Measurements from ENCODE around the gene CLEC1B.
"Not testable (repeated sequence)": the region's sequence is repeated elsewhere in the genome, so short reads cannot be mapped to it uniquely, and the experiment has no call there.

CLEC1B gene

DNA sequence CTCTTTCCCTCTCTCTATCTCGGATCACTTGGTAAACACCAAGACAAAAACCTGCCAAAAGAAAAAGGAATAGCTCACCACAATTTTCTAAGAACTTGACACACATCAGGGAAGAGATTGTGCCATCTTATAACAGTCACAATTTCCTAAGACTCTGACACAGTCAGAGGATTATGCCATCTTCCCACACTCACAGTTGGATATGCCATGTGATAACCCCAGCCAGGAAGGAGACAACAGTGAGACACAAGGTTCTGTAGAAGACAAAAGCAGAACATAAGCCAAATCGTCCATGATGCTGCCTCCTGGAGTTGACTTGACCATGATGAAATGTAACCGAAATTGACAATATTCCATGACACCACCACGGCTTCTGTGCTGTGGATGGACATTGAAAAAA, 28.8 kb upstream of the CLEC1B start:
- TF ChIP-seq, protein P1, sequence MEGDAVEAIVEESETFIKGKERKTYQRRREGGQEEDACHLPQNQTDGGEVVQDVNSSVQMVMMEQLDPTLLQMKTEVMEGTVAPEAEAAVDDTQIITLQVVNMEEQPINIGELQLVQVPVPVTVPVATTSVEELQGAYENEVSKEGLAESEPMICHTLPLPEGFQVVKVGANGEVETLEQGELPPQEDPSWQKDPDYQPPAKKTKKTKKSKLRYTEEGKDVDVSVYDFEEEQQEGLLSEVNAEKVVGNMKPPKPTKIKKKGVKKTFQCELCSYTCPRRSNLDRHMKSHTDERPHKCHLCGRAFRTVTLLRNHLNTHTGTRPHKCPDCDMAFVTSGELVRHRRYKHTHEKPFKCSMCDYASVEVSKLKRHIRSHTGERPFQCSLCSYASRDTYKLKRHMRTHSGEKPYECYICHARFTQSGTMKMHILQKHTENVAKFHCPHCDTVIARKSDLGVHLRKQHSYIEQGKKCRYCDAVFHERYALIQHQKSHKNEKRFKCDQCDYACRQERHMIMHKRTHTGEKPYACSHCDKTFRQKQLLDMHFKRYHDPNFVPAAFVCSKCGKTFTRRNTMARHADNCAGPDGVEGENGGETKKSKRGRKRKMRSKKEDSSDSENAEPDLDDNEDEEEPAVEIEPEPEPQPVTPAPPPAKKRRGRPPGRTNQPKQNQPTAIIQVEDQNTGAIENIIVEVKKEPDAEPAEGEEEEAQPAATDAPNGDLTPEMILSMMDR (conservative IDR thresholded peaks at IDR 0.05): 0 out of 2 replicates have a peak, but pooled peaks have one; percentile 7
- H3K27ac ChIP-seq: no peak overlapping the region

DNA sequence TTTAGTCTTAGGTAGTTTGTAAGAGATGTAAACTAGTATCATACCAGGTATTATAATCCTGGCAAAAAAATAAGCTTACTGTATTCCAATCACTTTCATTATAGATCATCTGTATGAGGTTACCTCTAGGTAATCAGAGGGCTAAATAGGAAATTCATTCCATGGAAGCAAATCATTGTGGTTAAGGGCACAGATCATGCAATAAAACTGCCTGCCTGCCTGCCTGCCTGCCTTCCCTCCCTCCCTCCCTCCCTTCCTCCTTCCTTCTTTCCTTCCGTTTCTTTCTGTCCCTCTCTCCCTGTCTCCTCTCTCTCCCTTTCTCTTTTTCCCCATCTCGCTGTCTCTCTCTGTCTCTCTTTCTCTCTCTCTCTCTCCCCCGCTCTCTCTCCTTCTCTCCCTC, 28.4 kb upstream of the CLEC1B start:
- H3K27ac ChIP-seq: no peak overlapping the region
- TF ChIP-seq, protein P1 (conservative IDR thresholded peaks at IDR 0.05): no peak

DNA sequence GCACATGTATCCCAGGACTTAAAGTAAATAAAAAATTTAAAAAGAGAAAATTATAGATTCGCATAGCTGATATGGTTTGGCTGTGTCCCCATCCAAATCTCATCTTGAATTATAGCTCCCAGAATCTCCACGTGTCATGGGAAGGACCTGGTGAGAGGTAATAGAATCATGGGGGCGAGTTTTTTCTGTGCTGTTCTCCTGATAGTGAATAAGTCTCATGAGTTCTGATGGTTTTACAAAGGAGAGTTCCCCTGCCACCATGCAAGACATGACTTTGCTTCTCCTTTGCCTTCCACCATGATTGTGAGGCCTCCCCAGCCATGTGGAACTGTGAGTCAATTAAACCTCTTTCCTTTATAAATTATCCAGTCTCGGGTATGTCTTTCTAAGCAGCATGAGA, 27.7 kb upstream of the CLEC1B start:
- not testable (repeated sequence) for H3K27ac ChIP-seq

DNA sequence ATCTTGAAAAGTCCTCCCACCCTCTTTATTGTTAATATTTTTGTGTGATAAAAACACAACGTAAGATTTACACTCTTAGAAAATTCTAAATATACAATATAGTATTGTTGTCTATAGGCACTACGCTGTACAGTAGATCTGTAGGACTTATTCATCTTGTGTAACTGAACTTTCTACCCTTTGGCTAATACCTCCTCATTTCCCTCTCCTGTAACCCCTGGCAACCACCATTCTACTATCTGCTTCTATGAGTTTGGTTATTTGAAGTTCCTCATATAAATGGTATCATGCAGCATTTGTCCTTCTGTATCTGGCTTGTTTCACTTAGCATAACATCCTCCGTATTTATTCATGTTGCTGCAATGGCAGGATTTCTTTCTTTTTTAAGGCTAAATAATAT, 26.3 kb upstream of the CLEC1B start:
- TF ChIP-seq, protein P1 (conservative IDR thresholded peaks at IDR 0.05): no peak
- H3K27ac ChIP-seq: no peak overlapping the region

DNA sequence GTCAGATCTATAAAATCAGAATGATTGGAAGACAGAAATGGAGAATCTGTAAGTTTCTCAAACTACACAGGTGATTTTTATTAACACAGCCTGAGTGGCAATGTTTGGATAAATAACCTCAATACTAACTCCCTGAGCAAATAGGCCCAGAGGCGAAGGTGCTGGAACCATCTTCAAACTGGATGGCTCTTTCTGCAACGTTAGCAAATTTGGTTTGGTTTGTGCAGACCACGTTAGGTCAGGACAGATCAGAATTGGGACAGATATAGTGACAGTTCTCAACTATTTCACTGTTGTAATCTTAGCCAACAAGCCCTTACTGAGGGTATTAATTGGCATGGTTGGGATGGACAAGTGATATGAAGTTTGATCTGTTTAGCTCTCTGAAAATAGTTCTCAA, 22.4 kb upstream of the CLEC1B start:
- TF ChIP-seq, protein P1 (conservative IDR thresholded peaks at IDR 0.05): no peak
- no peak overlapping the region for H3K27ac ChIP-seq

DNA sequence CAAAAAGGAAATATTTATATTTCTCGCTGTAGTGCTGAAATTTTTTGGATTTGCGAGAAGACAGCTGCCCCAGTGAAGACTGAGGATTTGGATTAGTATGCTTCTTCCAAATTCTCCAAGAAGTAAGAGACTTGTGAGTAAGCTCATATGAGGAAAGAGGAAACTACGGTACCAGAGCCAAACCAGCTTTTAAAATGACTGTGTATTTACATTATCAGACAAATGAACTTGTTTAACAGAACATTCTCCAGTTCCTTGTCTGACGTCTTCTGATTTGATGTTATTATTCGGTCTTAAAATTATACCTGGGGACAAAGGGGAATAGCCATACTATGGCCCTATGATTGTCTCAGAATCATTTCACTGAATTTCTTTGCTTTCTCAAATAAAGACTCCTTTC, 19.5 kb upstream of the CLEC1B start:
- H3K27ac ChIP-seq: no peak overlapping the region
- TF ChIP-seq, protein P1 (conservative IDR thresholded peaks at IDR 0.05): no peak

DNA sequence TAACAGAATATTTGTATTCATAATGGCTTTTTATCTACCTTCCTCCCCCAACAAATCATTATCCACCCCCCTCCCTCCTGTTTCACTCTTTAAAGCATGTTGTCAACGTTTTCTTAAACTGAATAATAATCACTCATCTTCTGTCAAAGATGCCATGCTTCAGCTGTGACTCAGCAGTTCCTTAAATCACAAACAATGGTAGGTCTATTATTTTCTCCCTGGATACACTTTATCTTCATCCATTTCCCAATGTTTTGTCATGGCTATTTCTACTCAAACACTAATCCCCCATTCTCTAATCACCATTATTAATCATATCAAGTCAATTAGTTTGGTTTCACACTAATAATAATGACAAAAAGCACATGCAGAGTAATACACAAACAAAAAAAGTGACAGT, 18.0 kb upstream of the CLEC1B start:
- no peak overlapping the region for H3K27ac ChIP-seq
- TF ChIP-seq, protein P1 (conservative IDR thresholded peaks at IDR 0.05): no peak

DNA sequence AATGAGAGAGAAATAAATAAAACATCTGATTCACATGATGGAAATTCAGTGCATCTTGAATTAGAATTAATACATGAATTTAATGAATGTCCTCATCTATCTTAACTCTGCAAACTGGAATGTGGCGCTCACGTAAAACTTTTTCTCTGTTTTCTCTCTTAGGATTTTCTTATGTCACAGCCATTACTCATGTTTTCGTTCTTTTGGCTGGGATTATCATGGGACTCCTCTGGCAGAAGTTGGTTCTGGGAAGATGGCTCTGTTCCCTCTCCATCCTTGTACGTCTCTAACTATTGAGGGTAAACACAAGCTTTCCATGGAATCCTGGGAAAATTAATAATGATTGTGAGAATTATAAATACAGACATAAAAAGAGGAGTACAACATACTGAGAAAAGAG, 16.5 kb upstream of the CLEC1B start:
- no peak overlapping the region for H3K27ac ChIP-seq
- TF ChIP-seq, protein P1 (conservative IDR thresholded peaks at IDR 0.05): no peak

Measured in VCaP (cell line).